Stomach (tissue), 4 donors: ENCODE data around the gene AIFM3.

Experiments
- EP300 ChIP-seq: sonication (generic); formaldehyde crosslinking; IDR thresholded peaks from one replicate; pipeline ENCODE4 v1.6.1; 2017; ENCODE audit warnings: antibody characterized with exemption
- POLR2A ChIP-seq, 4 donors: fragments of 450-650 bp; IDR thresholded peaks; one replicate each; pipeline ENCODE4 v1.6.1; 2016; ENCODE audit warnings: antibody characterized with exemption in 4 of 4, control low read depth in 2 of 4, mild to moderate bottlenecking in 1 of 4, moderate library complexity in 1 of 4
- POLR2AphosphoS5 ChIP-seq, 3 donors: sonication (generic); formaldehyde crosslinking; IDR thresholded peaks; one replicate each; pipeline ENCODE4 v1.6.1; 2016; ENCODE audit warnings: antibody characterized with exemption in 3 of 3
- TF ChIP-seq, protein P1 (sequence below), 7 experiments: fragments of 450-650 bp in 4 of 7; fragments of 200-600 bp in 3 of 7; sonication (generic) in 3 of 7; IDR thresholded peaks; one replicate each; pipeline ENCODE4 v1.5.1; 2016 to 2019; ENCODE audit warnings: antibody characterized with exemption in 7 of 7, control low read depth in 2 of 7, mild to moderate bottlenecking in 1 of 7

DNA sequence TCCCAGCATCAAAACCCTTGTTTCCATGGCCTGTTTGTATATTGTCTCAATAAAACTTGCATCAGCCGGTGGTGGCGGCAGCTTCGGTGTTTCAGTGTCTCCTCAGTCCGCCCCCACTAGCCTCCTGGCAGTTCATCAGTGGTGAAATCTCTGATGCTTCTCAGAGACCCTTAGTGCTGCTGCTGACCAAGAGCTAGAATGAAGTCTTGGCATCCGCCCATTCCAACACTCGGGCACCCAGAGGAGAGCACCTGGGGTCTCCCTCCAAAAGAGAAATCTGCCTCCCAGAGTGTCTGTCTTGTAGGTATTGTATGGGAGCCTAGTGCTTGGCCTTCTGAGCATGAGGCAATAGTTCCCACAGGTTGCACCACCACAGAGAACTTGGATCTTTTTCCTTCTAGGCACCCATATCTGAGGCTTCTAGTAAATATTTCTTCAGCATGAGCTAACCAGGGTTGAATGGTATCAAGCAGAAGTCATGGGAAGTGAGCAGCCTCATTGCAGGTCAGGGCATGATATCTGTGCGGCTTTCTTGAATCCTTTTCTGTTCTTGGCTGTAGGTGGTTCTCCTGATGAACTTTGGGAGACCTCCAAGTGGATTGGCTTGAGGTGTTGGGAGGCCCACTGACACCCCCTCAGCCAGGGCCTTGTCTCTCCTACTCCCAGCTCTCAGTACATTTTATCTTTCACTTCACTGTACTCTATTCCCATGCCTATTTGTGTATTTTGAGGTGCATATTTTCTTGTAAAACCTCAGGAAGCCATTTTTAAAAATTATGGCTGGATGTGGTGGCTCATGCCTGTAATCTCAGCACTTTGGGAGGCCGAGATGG lies 13.2 kb upstream of the AIFM3 start:
- TF ChIP-seq EP300 (no peak), POLR2AphosphoS5 (IDR thresholded peaks at IDR 0.05) (no peak), POLR2A (IDR thresholded peaks at IDR 0.05) (no peak)
- TF ChIP-seq, protein P1, sequence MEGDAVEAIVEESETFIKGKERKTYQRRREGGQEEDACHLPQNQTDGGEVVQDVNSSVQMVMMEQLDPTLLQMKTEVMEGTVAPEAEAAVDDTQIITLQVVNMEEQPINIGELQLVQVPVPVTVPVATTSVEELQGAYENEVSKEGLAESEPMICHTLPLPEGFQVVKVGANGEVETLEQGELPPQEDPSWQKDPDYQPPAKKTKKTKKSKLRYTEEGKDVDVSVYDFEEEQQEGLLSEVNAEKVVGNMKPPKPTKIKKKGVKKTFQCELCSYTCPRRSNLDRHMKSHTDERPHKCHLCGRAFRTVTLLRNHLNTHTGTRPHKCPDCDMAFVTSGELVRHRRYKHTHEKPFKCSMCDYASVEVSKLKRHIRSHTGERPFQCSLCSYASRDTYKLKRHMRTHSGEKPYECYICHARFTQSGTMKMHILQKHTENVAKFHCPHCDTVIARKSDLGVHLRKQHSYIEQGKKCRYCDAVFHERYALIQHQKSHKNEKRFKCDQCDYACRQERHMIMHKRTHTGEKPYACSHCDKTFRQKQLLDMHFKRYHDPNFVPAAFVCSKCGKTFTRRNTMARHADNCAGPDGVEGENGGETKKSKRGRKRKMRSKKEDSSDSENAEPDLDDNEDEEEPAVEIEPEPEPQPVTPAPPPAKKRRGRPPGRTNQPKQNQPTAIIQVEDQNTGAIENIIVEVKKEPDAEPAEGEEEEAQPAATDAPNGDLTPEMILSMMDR (IDR thresholded peaks at IDR 0.05): no peak
